Psoas muscle (tissue), 8 donors: Measurements from ENCODE around the gene HMGN2. TPM values are rescaled to one million over a fixed set of nuclear protein-coding genes. Genes with fewer than 3 reads are reported as not detected.

Source experiments
- ATAC-seq, 4 donors: fragments of 200-7000 bp; cut with Tn5 transposase; one replicate each; pipeline ENCODE4 v1.9.1; 2020; ENCODE audit warnings: moderate library complexity in 3 of 4, mild to moderate bottlenecking in 2 of 4
- DNase-seq, 2 donors: peaks; one replicate each; pipeline ENCODE4 v3.0.0-alpha.2; 2020
- H3K27ac ChIP-seq: fragments of 200-600 bp; one replicate; pipeline ENCODE4 v1.8.0; 2022
- H3K27me3 ChIP-seq, 3 donors: fragments of 200-600 bp in 1 of 3; one replicate each; pipeline versions ENCODE4 v1.6.1 to v1.8.0; 2013 to 2022; ENCODE audit warnings: low read length in 2 of 3, mild to moderate bottlenecking in 2 of 3, moderate library complexity in 1 of 3; ENCODE audit not compliant: insufficient read depth in 3 of 3
- H3K36me3 ChIP-seq, 2 donors: fragments of 200-600 bp in 1 of 2; one replicate each; pipeline versions ENCODE4 v1.6.1 to v1.8.0; 2013 to 2022; ENCODE audit warnings: low read depth in 1 of 2, mild to moderate bottlenecking in 1 of 2, moderate library complexity in 1 of 2; ENCODE audit not compliant: insufficient read depth in 1 of 2
- H3K4me1 ChIP-seq: fragments of 200-600 bp; one replicate; pipeline ENCODE4 v1.8.0; 2022
- H3K4me3 ChIP-seq: fragments of 200-600 bp; one replicate; pipeline ENCODE4 v1.8.0; 2022; ENCODE audit warnings: mild to moderate bottlenecking
- H3K9me3 ChIP-seq: fragments of 200-600 bp; one replicate; pipeline ENCODE4 v1.8.0; 2022
- WGBS, 3 donors: extraction: QIAGEN DNeasy Blood & Tissue Kit; methylation state at CpG; one replicate each; pipeline versions ENCODE4 v1.1.6 to v1.1.7; 2013; 5-methylcytosine and 5-hydroxymethylcytosine counted together
- intact Hi-C, 2 donors: fragments of 100-400 bp; cut with DNase I; formaldehyde crosslinking; loops; one replicate each; pipeline versions ENCODE4 v1.11.0 to v1.14.2; 2022
- polyA plus RNA-seq, 3 donors: library from polyadenylated mRNA; stranded (reverse); fragments of 200-250 nt; gene quantifications; one replicate each; pipeline ENCODE4 v1.2.3, GENCODE V29; 2013
- total RNA-seq, 4 donors: library from RNA; stranded (reverse); fragmentation: NEBNext Ultra II Directional in 2 of 4; extraction: Animal tissue kit (Norgen Biotek cat#: 25700) in 2 of 4; gene quantifications; one replicate each; pipeline versions ENCODE4 v1.2.1 to v1.2.4, GENCODE V29; 2021 to 2023
- TF ChIP-seq, protein P1 (sequence below): fragments of 200-600 bp; IDR thresholded peaks from one replicate; pipeline ENCODE4 v1.8.0; 2022; ENCODE audit warnings: antibody characterized with exemption
- donor health status: healthy with polysubstance abuse.
- donor health status: DM: no; HTN: no; CAD: no; lungs with moderate emphysema.
- donor health status: Bipolar disorder and iron deficiency.
- donor health status: healthy.
- donor health status: DM: yes; HTN: yes; CAD: no.
- donor health status: DM: no; HTN: no; CAD: no.
- donor health status: DM: no; HTN: no; CAD: no.
- donor health status: DM: yes; HTN: yes; CAD: no.

The HMGN2 gene
- total and polyA plus RNA-seq, 7 donors, result 95.4 to 157 (median 128) TPM

DNA sequence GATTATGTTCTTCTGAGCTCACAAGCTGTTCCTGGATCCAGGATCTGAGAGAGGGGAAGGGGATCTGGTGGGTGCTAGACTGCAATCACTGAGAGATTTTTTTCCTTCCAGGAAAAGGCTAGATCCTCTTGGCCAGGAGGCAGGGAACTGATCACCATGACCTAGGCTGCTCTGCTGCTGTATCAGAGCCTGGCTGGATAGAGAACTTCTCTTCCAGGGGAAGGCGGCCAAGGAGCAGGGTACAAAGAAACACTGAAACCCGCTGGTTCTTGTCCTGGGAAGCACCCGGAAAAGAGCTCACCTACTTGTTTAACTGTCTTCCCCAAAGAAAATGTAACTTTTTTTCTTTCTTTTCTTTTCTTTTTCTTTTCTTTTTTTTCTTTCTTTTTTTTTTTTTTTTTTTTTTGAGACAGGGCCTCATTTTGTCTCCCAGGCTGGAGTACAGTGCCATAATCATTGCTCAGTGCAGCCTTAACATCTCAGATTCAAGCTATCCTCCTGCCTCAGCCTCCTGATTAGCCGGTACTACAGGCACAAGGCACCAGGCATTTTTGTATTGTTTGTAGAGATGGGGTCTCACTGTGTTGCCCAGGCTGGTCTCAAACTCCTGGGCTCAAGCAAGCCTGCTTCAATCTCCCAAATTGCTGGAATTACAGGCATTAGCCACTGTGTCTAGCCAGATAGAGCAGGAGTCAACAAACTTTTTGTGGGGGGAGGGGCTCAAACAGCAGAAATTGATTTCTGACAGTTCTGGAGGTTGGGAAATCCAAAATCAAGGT is 44.9 kb downstream of the HMGN2 start:
- no peak for DNase-seq
- Histone ChIP-seq H3K36me3 (no peaks in the 10 kb centered on the region), H3K27ac (no peak overlapping the region), H3K4me3 (no peak overlapping the region), H3K27me3 (no peaks in the 10 kb centered on the region), H3K9me3 (no peaks in the 10 kb centered on the region), H3K4me1 (no peaks in the 10 kb centered on the region)
- WGBS, 3 donors, result 59 to 75% (median 70%) methylated on average over 4 of the region's 4 CpGs
- intact Hi-C loops, result no loop called here
- TF ChIP-seq, protein P1, sequence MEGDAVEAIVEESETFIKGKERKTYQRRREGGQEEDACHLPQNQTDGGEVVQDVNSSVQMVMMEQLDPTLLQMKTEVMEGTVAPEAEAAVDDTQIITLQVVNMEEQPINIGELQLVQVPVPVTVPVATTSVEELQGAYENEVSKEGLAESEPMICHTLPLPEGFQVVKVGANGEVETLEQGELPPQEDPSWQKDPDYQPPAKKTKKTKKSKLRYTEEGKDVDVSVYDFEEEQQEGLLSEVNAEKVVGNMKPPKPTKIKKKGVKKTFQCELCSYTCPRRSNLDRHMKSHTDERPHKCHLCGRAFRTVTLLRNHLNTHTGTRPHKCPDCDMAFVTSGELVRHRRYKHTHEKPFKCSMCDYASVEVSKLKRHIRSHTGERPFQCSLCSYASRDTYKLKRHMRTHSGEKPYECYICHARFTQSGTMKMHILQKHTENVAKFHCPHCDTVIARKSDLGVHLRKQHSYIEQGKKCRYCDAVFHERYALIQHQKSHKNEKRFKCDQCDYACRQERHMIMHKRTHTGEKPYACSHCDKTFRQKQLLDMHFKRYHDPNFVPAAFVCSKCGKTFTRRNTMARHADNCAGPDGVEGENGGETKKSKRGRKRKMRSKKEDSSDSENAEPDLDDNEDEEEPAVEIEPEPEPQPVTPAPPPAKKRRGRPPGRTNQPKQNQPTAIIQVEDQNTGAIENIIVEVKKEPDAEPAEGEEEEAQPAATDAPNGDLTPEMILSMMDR, result no peak
- ATAC-seq, result no peak

DNA sequence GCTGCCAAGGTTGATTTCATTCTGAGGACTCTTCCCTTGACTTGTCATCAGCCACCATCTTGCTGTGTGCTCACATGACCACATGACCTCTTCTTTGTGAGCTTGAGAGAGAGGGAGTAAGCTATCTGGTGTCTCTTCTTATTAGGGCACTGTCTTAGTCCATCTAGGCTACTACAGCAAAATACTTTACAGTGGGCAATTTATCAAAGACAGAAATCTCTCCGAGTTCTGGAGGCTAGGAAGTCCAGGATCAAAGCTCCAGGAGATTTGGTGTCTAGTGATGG is 45.5 kb downstream of the HMGN2 start:
- H3K4me1 ChIP-seq, result no peaks in the 10 kb centered on the region

DNA sequence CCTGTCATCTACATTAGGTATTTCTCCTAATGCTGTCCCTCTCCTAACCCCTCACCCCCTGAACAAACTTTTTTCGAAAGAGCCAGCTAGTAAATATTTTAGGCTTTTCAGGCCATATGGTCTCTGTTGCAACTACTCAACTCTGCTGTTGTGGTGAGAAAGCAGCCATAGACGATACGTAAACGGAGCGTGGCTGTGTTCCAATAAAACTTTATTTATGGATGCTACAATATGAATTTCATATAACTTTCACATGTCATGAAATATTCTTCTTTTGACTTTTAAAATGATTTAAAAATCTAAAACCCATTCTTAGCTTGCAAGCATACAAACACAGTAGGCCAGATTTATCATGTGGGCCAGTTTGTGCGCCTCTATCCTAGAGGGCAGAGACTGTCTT is 46.1 kb downstream of the HMGN2 start:
- intact Hi-C loops, result no loop called here
- no peak for ATAC-seq
- DNase-seq, result no peak
- WGBS, 3 donors, result 85 to 91% (median 89%) methylated on average over 6 of the region's 6 CpGs
- no peaks in the 10 kb centered on the region for H3K9me3 ChIP-seq
- no peak overlapping the region for H3K4me3 ChIP-seq
- H3K27me3 ChIP-seq, result no peaks in the 10 kb centered on the region
- no peak overlapping the region for H3K27ac ChIP-seq
- no peaks in the 10 kb centered on the region for H3K36me3 ChIP-seq
- no peaks in the 10 kb centered on the region for H3K4me1 ChIP-seq
- TF ChIP-seq, protein P1, result no peak

More for the DNA sequence above, 45.5 kb downstream of the HMGN2 start:
- no peak overlapping the region for H3K4me3 ChIP-seq
- DNase-seq (no peak), ATAC-seq (no peak)
- no peak overlapping the region for H3K27ac ChIP-seq
- 84 to 89% (median 86%) methylated on average over 1 of the region's 1 CpG for WGBS, 3 donors
- no peaks in the 10 kb centered on the region for H3K27me3 ChIP-seq
- no peaks in the 10 kb centered on the region for H3K9me3 ChIP-seq
- no peaks in the 10 kb centered on the region for H3K36me3 ChIP-seq
- TF ChIP-seq, protein P1, result no peak
- intact Hi-C loops, result no loop called here

DNA sequence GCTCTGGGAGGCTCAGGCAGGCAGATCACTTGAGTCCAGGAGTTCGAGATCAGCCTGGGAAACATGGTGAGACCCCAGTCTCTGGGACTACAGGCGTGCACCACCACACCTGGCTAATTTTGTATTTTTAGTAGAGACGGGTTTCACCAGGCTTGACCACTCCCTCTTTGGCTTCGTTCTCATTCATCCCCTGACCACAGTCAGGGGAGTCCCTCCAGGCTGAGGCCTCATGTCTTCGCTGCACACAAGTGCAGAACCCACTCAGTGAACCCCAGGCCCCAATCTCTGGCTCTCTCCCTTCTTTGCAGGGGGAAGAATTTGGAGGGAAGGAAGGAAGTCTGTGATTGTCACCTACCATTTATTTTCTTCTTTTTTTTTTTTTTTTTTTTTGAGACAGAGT is 48.1 kb downstream of the HMGN2 start:
- Histone ChIP-seq H3K27ac (no peak overlapping the region), H3K4me1 (no peaks in the 10 kb centered on the region), H3K36me3 (no peaks in the 10 kb centered on the region), H3K9me3 (no peaks in the 10 kb centered on the region), H3K27me3 (no peaks in the 10 kb centered on the region), H3K4me3 (no peak overlapping the region)
- ATAC-seq (no peak), DNase-seq (no peak)
- WGBS, 3 donors, result 82 to 90% (median 84%) methylated on average over 5 of the region's 5 CpGs
- TF ChIP-seq, protein P1, result no peak
- intact Hi-C loops, result no loop called here

DNA sequence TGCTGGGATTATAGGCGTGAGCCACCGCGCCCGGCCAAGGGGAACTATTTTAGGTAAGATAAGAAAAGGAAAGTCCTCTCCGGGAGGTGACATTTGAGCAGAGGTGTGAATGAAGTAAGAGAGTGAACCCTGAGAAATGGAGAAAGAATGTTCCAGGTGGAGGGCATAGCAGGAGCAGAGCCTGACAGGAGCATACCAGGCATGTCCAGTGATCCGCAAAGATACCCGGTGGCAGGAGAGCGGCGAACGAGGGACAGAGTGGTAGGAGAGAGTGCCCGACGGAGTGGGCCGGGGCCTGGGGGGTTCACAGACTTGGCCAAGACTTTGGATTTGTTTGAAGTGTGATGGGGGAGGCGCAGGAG is 49.4 kb downstream of the HMGN2 start:
- intact Hi-C loops, result no loop called here
- TF ChIP-seq, protein P1, result no peak
- ATAC-seq (no peak), DNase-seq (no peak)
- Histone ChIP-seq H3K9me3 (no peaks in the 10 kb centered on the region), H3K4me1 (no peaks in the 10 kb centered on the region), H3K27me3 (no peaks in the 10 kb centered on the region), H3K4me3 (no peak overlapping the region), H3K27ac (no peak overlapping the region), H3K36me3 (no peaks in the 10 kb centered on the region)
- 67 to 74% (median 71%) methylated on average over 14 of the region's 14 CpGs for WGBS, 3 donors
